Prostate gland (tissue), 2 donors: ENCODE data around the gene GNPDA2. TPM values are rescaled to one million over a fixed set of nuclear protein-coding genes. Genes with fewer than 3 reads are reported as not detected.

Experiments
- DNase-seq: peaks from one replicate; pipeline ENCODE4 v3.0.0-alpha.2; 2019; ENCODE audit warnings: low spot score
- H3K27ac ChIP-seq, 2 donors: fragments of 200-600 bp; sonication (generic); 2 replicates each; pipeline ENCODE4 v1.5.1; 2017 to 2019
- H3K27me3 ChIP-seq: fragments of 200-600 bp; sonication (generic); replicated peaks from 2 replicates; pipeline ENCODE4 v1.5.1; 2019; ENCODE audit not compliant: insufficient read depth
- H3K36me3 ChIP-seq, 2 donors: fragments of 200-600 bp; sonication (generic); 1 replicate in 1 of 2; 2 replicates in 1 of 2; pipeline versions ENCODE4 v1.5.1 to v1.8.1; 2017 to 2019
- H3K4me1 ChIP-seq: fragments of 200-600 bp; sonication (generic); replicated peaks from 2 replicates; pipeline ENCODE4 v1.5.1; 2019
- H3K4me3 ChIP-seq, 2 donors: fragments of 200-600 bp; sonication (generic); 2 replicates each; pipeline ENCODE4 v1.5.1; 2017 to 2019
- H3K9me3 ChIP-seq: fragments of 200-600 bp; sonication (generic); 2 replicates; pipeline ENCODE4 v1.5.1; 2017
- CTCF ChIP-seq, 4 experiments: fragments of 200-600 bp in 2 of 4; fragments of 450-650 bp in 2 of 4; sonication (generic) in 2 of 4; IDR thresholded peaks; 1 replicate in 3 of 4; 2 replicates in 1 of 4; pipeline ENCODE4 v1.5.1; 2016 to 2019; ENCODE audit warnings: antibody characterized with exemption in 4 of 4, mild to moderate bottlenecking in 2 of 4, moderate library complexity in 2 of 4
- POLR2A ChIP-seq: fragments of 450-650 bp; IDR thresholded peaks from one replicate; pipeline ENCODE4 v1.6.1; 2016; ENCODE audit warnings: antibody characterized with exemption, mild to moderate bottlenecking
- POLR2AphosphoS5 ChIP-seq: sonication (generic); formaldehyde crosslinking; IDR thresholded peaks from one replicate; pipeline ENCODE4 v1.6.1; 2017; ENCODE audit warnings: antibody characterized with exemption
- WGBS: methylation state at CpG from one replicate; pipeline ENCODE4 v1.1.5; 2018; 5-methylcytosine and 5-hydroxymethylcytosine counted together
- intact Hi-C: fragments of 100-400 bp; cut with DNase I; formaldehyde crosslinking; loops from one replicate; pipeline ENCODE4 v1.14.2; 2022
- total RNA-seq, 2 donors: library from RNA; depleted of rRNA; stranded (reverse); fragments of >200 nt; gene quantifications; one replicate each; pipeline ENCODE4 v1.1.0, GENCODE V29; 2016

GNPDA2 gene
- total RNA-seq, 2 donors from 2014 or later: 13.2 to 16.2 TPM

- WGBS: 88% methylated on average over 1 of the region's 1 CpG
- H3K27ac ChIP-seq: no peak overlapping the region
Measured at GRCh38 chr4:44661940-44662622, 64.3 kb downstream of the GNPDA2 start.

DNA sequence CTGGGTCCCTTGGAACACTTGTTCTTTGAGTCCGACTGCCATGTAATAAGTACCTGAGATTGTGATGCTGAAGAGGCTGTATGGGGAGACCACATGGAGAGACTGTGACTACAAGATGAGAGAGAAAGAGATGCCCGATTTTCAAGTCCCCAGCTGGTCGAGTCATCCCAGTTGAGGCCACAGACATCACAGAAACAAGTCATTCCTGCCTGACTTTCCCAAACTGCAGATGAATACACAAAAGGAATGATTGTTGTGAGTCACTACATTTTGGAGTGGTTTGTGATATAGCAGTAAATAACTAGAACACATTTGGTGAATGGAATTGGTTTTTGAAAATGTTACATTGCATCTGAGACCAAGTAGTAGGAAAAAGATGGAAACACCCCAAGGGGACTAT, 66.0 kb downstream of the GNPDA2 start:
- H3K9me3 ChIP-seq: no peaks in the 10 kb centered on the region
- 68% methylated on average over 3 of the region's 3 CpGs for WGBS
- no peaks in the 10 kb centered on the region for H3K27me3 ChIP-seq
- TF ChIP-seq POLR2AphosphoS5 (no peak), POLR2A (no peak), CTCF (IDR thresholded peaks at IDR 0.05) (no peak)
- H3K4me3 ChIP-seq: no peak overlapping the region
- no peak for DNase-seq
- H3K36me3 ChIP-seq: no peaks in the 10 kb centered on the region
- no peaks in the 10 kb centered on the region for H3K4me1 ChIP-seq
- H3K27ac ChIP-seq: no peak overlapping the region
- intact Hi-C loops: no loop called here

More at GRCh38 chr4:44661940-44662622, 64.3 kb downstream of the GNPDA2 start:
- Histone ChIP-seq H3K9me3 (no peaks in the 10 kb centered on the region), H3K4me3 (no peak overlapping the region), H3K4me1 (no peaks in the 10 kb centered on the region), H3K27me3 (no peaks in the 10 kb centered on the region), H3K36me3 (no peaks in the 10 kb centered on the region)
- intact Hi-C loops: no loop called here
- TF ChIP-seq POLR2AphosphoS5: no peak
- no peak for TF ChIP-seq POLR2A
- no peak for TF ChIP-seq CTCF (IDR thresholded peaks at IDR 0.05)
- DNase-seq: no peak

DNA sequence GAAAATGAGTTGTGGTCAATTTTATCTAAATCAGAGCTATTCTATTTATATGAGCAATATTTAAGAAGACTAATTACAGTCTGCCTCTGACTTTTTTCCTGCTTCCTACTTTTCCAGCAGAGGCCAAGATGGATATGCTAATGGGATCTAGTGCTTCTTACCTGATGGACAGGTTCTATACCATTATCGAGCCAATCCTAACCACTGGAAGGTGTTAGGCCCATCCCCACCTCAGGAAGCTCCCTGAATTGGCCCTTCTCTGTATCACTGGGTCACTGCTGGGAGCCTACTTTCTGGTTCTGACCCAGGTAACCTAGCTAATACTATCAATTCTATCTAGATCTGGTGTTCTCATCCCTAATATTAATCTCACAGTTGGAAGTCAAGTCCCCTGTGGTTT, 74.4 kb downstream of the GNPDA2 start:
- Histone ChIP-seq H3K27me3 (no peaks in the 10 kb centered on the region), H3K36me3 (no peaks in the 10 kb centered on the region), H3K4me3 (no peak overlapping the region), H3K4me1 (no peaks in the 10 kb centered on the region), H3K27ac (no peak overlapping the region), H3K9me3 (no peaks in the 10 kb centered on the region)
- TF ChIP-seq POLR2AphosphoS5 (no peak), CTCF (IDR thresholded peaks at IDR 0.05) (no peak)
- intact Hi-C loops: no loop called here
- DNase-seq: no peak
- WGBS: 86% methylated on average over 1 of the region's 1 CpG

Other genes starting within 250 kb of the GNPDA2 start
- gene YIPF7, start 74.9 kb downstream of the GNPDA2 start, total RNA-seq: not detected
- 10 to 100 TPM; 25.9 to 28.6 TPM for gene GUF1, start 48.1 kb downstream of the GNPDA2 start, total RNA-seq